HepG2 (cell line): ENCODE data around the gene ARHGEF7. TPM values are rescaled to one million over a fixed set of nuclear protein-coding genes. Genes with fewer than 3 reads are reported as not detected.
"Not testable (repeated sequence)": the region's sequence is repeated elsewhere in the genome, so short reads cannot be mapped to it uniquely, and the experiment has no call there.

Experiments
- ATAC-seq: fragments of 200-7000 bp; cut with Tn5 transposase; 3 replicates; pipeline ENCODE4 v1.9.1; 2020; ENCODE audit warnings: mild to moderate bottlenecking, moderate library complexity
- BruUV-seq: library from RNA; stranded (reverse); fragments of 400-500 nt; replicated peaks from 2 replicates; lab custom pipeline; 2021; lab: Mats Ljungman, UMichigan
- CTCF ChIA-PET: fragments of 300-600 bp; formaldehyde crosslinking; extraction: SDS; loops from one replicate; lab custom pipeline; 2021; ENCODE audit warnings: low total read pairs, inconsistent platforms, low intra/inter-chr PET ratio; lab: Yijun Ruan, JAX
- POLR2A ChIA-PET: fragments of 350-600 bp; sonication (Branson Sonifier 250); formaldehyde crosslinking; loops from one replicate; lab custom pipeline; 2020; ENCODE audit warnings: antibody characterized with exemption, inconsistent platforms; lab: Yijun Ruan, JAX
- DNase-seq: peaks from one replicate; pipeline ENCODE4 v3.0.0-alpha.2; 2015; ENCODE audit warnings: low spot score
- FAIRE-seq: peaks from 3 replicates; lab custom pipeline; 2011; peaks lifted over from hg19 to GRCh38; lab: Jason Lieb, UNC
- H2AFZ ChIP-seq: one replicate; pipeline ENCODE4 v1.6.1; 2011; ENCODE audit warnings: low read length, inconsistent platforms
- H3K27ac ChIP-seq: fragments of 300-600 bp; 3 replicates; pipeline ENCODE4 v1.8.0; 2011; ENCODE audit warnings: mixed run types, mild to moderate bottlenecking, mixed read lengths, low read length, inconsistent platforms; ENCODE audit not compliant: insufficient read depth; ENCODE audit errors: extremely low read length
- H3K27me3 ChIP-seq, 2 experiments: fragments of 200-600 bp in 1 of 2; 2 replicates in 1 of 2; 3 replicates in 1 of 2; pipeline versions ENCODE4 v1.6.0 to v1.8.0; 2011; ENCODE audit warnings: low read length in 2 of 2, mild to moderate bottlenecking in 2 of 2, moderate library complexity in 2 of 2, inconsistent platforms in 1 of 2; ENCODE audit not compliant: insufficient read depth in 2 of 2, control insufficient read depth in 1 of 2
- H3K36me3 ChIP-seq, 2 experiments: fragments of 200-600 bp in 1 of 2; replicated peaks in 1 of 2; 2 replicates in 1 of 2; 3 replicates in 1 of 2; pipeline versions ENCODE4 v1.5.1 to v1.8.0; 2011; ENCODE audit warnings: low read length in 2 of 2, inconsistent platforms in 1 of 2; ENCODE audit not compliant: insufficient read depth in 2 of 2, control insufficient read depth in 1 of 2
- H3K4me1 ChIP-seq: 2 replicates; pipeline ENCODE4 v1.5.1; 2012; ENCODE audit warnings: low read length, inconsistent platforms; ENCODE audit not compliant: insufficient read depth
- H3K4me2 ChIP-seq: 2 replicates; pipeline ENCODE4 v1.6.0; 2011; ENCODE audit warnings: low read depth, low read length, inconsistent platforms
- H3K4me3 ChIP-seq, 3 experiments: fragments of 200-600 bp in 1 of 3; sonication (generic), shearing (Covaris generic) in 1 of 3; replicated peaks in 1 of 3; 2 replicates each; pipeline ENCODE4 v1.5.1; 2011 to 2016; ENCODE audit warnings: low read length in 3 of 3, inconsistent platforms in 2 of 3, low read depth in 2 of 3, mild to moderate bottlenecking in 2 of 3, control low read depth in 1 of 3, mixed read lengths in 1 of 3; ENCODE audit not compliant: insufficient read depth in 1 of 3
- H3K79me2 ChIP-seq: one replicate; pipeline ENCODE4 v1.6.1; 2011; ENCODE audit warnings: low read length, inconsistent platforms; ENCODE audit not compliant: insufficient read depth
- H3K9ac ChIP-seq: 2 replicates; pipeline ENCODE4 v1.6.0; 2011; ENCODE audit warnings: mild to moderate bottlenecking, low read depth, low read length, inconsistent platforms; ENCODE audit not compliant: insufficient read depth
- H3K9me3 ChIP-seq: 2 replicates; pipeline ENCODE4 v1.5.1; 2012; ENCODE audit warnings: mild to moderate bottlenecking, low read length
- H4K20me1 ChIP-seq: 2 replicates; pipeline ENCODE4 v1.6.0; 2011; ENCODE audit warnings: inconsistent platforms, mild to moderate bottlenecking, low read length, moderate library complexity; ENCODE audit not compliant: insufficient read depth
- HNRNPUL1 ChIP-seq: fragments of 200-400 bp; formaldehyde crosslinking; IDR thresholded peaks from 2 replicates; pipeline ENCODE4 v1.6.1; 2017; ENCODE audit warnings: low read depth, mild to moderate bottlenecking, low read length, moderate library complexity
- NCOA5 ChIP-seq: sonication (generic); formaldehyde crosslinking; IDR thresholded peaks from 2 replicates; pipeline ENCODE4 v1.4.0; 2020; ENCODE audit warnings: missing genetic modification reagents
- REXO4 ChIP-seq: sonication (generic); formaldehyde crosslinking; IDR thresholded peaks from 2 replicates; pipeline ENCODE4 v1.8.0; 2022; ENCODE audit warnings: missing genetic modification reagents, mild to moderate bottlenecking, borderline replicate concordance
- TAF15 ChIP-seq: fragments of 200-400 bp; formaldehyde crosslinking; IDR thresholded peaks from one replicate; pipeline ENCODE4 v1.6.1; 2018; ENCODE audit warnings: mild to moderate bottlenecking, low read depth, low read length; ENCODE audit not compliant: poor library complexity, severe bottlenecking
- ZNF850 ChIP-seq: sonication (generic); formaldehyde crosslinking; conservative IDR thresholded peaks from 2 replicates; pipeline ENCODE4 v1.9.0; 2021; ENCODE audit warnings: mild to moderate bottlenecking, missing genetic modification reagents
- WGBS: methylation state at CpG from one replicate; pipeline ENCODE4 v1.1.6; 2017; ENCODE audit warnings: low lambda C conversion rate; 5-methylcytosine and 5-hydroxymethylcytosine counted together
- in situ Hi-C: cut with HindIII; loops from 2 replicates; pipeline ENCODE4 v1.10.0; 2017; ENCODE audit warnings: low pct_unique_long_range_greater_than_20kb; ENCODE audit not compliant: extremely low pct_ligation_motif_present
- intact Hi-C: fragments of 100-400 bp; cut with micrococcal nuclease; formaldehyde crosslinking; loops from one replicate; pipeline ENCODE4 v1.10.0; 2022; ENCODE audit not compliant: unreplicated experiment
- polyA plus RNA-seq, 8 experiments: library from polyadenylated mRNA; depleted of rRNA in 3 of 8; stranded (reverse) in 7 of 8; unstranded in 1 of 8; fragments of >200 nt; fragmentation: Illumina TruSeq in 4 of 8; extraction: Trizol in 4 of 8; gene quantifications; 2 replicates each; pipeline versions ENCODE4 v1.2.1 to v1.2.3, GENCODE V29; 2011 to 2016; ENCODE audit warnings: low read depth in 4 of 8, missing spikeins in 1 of 8, mixed read lengths in 1 of 8; ENCODE audit not compliant: insufficient read depth in 1 of 8
- total RNA-seq, 5 experiments: library from RNA; depleted of rRNA; stranded (reverse); fragments of >200 nt; fragmentation: Illumina TruSeq; extraction: Trizol; gene quantifications; 2 replicates each; pipeline ENCODE4 v1.2.3, GENCODE V29; 2016; ENCODE audit warnings: low read depth in 1 of 5
- TF ChIP-seq, protein P1 (sequence below): sonication (generic); formaldehyde crosslinking; IDR thresholded peaks from 2 replicates; pipeline ENCODE4 v1.4.0; 2020; ENCODE audit warnings: mild to moderate bottlenecking, missing genetic modification reagents, borderline replicate concordance
- TF ChIP-seq, protein P2 (sequence below): IDR thresholded peaks from 2 replicates; pipeline ENCODE4 v1.4.0; 2020; ENCODE audit warnings: mild to moderate bottlenecking, missing genetic modification reagents

The ARHGEF7 gene
- total and polyA plus RNA-seq, 2 of the 13 experiments (the other 11 are each of a cell fraction or from before 2014, with no cell fraction given) = 15.7 to 22.3 TPM

DNA sequence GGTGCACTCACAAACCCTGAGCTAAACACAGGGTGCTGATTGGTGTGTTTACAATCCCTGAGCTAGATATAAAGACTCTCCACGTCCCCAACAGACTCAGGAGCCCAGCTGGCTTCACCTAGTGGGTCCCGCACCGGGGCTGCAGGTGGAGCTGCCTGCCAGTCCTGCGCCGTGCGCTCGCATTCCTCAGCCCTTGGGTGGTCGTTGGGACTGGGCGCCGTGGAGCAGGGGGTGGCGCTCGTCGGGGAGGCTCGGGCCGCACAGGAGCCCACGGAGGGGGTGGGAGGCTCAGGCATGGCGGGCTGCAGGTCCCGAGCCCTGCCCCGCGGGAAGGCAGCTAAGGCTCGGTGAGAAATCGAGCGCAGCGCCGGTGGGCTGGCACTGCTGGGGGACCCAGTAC, 31.4 kb upstream of the ARHGEF7 start:
- H3K27ac ChIP-seq, H3K4me3 ChIP-seq, BruUV-seq, H3K9ac ChIP-seq, H3K79me2 ChIP-seq, ATAC-seq, H3K9me3 ChIP-seq, FAIRE-seq, POLR2A ChIA-PET, H3K4me1 ChIP-seq, H3K36me3 ChIP-seq, H4K20me1 ChIP-seq, DNase-seq, in situ Hi-C loops, H2AFZ ChIP-seq, H3K4me2 ChIP-seq, CTCF ChIA-PET, intact Hi-C loops: not testable (repeated sequence)
- WGBS = no CpG with 5 or more reads among the region's 25 CpGs
- peaks cover 0 to 14% of the 10 kb centered on the region in 2 experiments; a peak in 2 of 5 replicates for H3K27me3 ChIP-seq

DNA sequence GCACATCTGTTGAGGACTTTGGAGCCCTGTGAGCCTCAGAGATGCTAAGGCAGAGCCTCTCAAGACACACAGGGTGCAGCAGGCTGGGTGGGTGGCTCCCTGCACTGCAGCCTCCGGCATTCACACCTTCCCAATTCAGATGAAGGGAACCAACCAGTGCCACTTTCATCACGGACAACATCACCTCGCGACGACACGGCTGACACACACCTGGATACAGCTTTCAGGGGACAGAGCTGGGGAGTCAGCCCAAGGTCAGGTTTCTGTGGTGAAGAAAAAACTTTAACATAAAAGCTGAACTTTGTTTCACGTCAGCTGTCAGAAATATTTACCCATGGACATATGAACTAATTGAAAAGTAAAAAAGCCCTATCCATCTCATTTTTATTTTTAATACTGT, 24.9 kb upstream of the ARHGEF7 start:
- CTCF ChIA-PET = no interaction called here
- FAIRE-seq (no peak), DNase-seq (no peak), ATAC-seq (no peak)
- Histone ChIP-seq H3K4me1 (no peaks in the 10 kb centered on the region), H3K27me3 (peaks cover 5 to 40% of the 10 kb centered on the region in 2 experiments; a peak in 4 of 5 replicates), H3K4me3 (no peak overlapping the region), H3K36me3 (no peaks in the 10 kb centered on the region), H3K9me3 (no peaks in the 10 kb centered on the region), H3K9ac (no peak overlapping the region), H2AFZ (no peak overlapping the region), H3K4me2 (no peak overlapping the region), H3K27ac (no peak overlapping the region), H3K79me2 (no peaks in the 10 kb centered on the region), H4K20me1 (no peaks in the 10 kb centered on the region)
- POLR2A ChIA-PET = no interaction called here
- BruUV-seq = no TSS peak
- intact Hi-C loops = no loop called here
- in situ Hi-C loops = no loop called here
- 33% methylated on average over 7 of the region's 7 CpGs for WGBS
- TF ChIP-seq NCOA5 (CRISPR knock-in tag) = no peak
- no peak for TF ChIP-seq REXO4
- TF ChIP-seq ZNF850 = no peak
- no peak for TF ChIP-seq HNRNPUL1
- TF ChIP-seq, protein P1, sequence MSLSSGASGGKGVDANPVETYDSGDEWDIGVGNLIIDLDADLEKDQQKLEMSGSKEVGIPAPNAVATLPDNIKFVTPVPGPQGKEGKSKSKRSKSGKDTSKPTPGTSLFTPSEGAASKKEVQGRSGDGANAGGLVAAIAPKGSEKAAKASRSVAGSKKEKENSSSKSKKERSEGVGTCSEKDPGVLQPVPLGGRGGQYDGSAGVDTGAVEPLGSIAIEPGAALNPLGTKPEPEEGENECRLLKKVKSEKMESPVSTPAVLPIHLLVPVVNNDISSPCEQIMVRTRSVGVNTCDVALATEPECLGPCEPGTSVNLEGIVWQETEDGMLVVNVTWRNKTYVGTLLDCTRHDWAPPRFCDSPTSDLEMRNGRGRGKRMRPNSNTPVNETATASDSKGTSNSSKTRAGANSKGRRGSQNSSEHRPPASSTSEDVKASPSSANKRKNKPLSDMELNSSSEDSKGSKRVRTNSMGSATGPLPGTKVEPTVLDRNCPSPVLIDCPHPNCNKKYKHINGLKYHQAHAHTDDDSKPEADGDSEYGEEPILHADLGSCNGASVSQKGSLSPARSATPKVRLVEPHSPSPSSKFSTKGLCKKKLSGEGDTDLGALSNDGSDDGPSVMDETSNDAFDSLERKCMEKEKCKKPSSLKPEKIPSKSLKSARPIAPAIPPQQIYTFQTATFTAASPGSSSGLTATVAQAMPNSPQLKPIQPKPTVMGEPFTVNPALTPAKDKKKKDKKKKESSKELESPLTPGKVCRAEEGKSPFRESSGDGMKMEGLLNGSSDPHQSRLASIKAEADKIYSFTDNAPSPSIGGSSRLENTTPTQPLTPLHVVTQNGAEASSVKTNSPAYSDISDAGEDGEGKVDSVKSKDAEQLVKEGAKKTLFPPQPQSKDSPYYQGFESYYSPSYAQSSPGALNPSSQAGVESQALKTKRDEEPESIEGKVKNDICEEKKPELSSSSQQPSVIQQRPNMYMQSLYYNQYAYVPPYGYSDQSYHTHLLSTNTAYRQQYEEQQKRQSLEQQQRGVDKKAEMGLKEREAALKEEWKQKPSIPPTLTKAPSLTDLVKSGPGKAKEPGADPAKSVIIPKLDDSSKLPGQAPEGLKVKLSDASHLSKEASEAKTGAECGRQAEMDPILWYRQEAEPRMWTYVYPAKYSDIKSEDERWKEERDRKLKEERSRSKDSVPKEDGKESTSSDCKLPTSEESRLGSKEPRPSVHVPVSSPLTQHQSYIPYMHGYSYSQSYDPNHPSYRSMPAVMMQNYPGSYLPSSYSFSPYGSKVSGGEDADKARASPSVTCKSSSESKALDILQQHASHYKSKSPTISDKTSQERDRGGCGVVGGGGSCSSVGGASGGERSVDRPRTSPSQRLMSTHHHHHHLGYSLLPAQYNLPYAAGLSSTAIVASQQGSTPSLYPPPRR (CRISPR knock-in tag) = no peak
- TF ChIP-seq, protein P2, sequence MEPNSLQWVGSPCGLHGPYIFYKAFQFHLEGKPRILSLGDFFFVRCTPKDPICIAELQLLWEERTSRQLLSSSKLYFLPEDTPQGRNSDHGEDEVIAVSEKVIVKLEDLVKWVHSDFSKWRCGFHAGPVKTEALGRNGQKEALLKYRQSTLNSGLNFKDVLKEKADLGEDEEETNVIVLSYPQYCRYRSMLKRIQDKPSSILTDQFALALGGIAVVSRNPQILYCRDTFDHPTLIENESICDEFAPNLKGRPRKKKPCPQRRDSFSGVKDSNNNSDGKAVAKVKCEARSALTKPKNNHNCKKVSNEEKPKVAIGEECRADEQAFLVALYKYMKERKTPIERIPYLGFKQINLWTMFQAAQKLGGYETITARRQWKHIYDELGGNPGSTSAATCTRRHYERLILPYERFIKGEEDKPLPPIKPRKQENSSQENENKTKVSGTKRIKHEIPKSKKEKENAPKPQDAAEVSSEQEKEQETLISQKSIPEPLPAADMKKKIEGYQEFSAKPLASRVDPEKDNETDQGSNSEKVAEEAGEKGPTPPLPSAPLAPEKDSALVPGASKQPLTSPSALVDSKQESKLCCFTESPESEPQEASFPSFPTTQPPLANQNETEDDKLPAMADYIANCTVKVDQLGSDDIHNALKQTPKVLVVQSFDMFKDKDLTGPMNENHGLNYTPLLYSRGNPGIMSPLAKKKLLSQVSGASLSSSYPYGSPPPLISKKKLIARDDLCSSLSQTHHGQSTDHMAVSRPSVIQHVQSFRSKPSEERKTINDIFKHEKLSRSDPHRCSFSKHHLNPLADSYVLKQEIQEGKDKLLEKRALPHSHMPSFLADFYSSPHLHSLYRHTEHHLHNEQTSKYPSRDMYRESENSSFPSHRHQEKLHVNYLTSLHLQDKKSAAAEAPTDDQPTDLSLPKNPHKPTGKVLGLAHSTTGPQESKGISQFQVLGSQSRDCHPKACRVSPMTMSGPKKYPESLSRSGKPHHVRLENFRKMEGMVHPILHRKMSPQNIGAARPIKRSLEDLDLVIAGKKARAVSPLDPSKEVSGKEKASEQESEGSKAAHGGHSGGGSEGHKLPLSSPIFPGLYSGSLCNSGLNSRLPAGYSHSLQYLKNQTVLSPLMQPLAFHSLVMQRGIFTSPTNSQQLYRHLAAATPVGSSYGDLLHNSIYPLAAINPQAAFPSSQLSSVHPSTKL (CRISPR knock-in tag) = no peak
- no peak for TF ChIP-seq TAF15
